Osteoblast (primary cell): ENCODE results near the gene REXO1. TPM values are rescaled to one million over a fixed set of nuclear protein-coding genes. Genes with fewer than 3 reads are reported as not detected.

ENCODE experiments used
- DNase-seq: peaks from one replicate; pipeline ENCODE4 v3.0.0; 2011; ENCODE audit warnings: low spot score, mixed read lengths; ENCODE audit not compliant: insufficient read length; ENCODE audit errors: missing footprints
- H2AFZ ChIP-seq: 2 replicates; pipeline ENCODE4 v1.6.0; 2011; ENCODE audit warnings: mild to moderate bottlenecking, low read length
- H3K27ac ChIP-seq: 2 replicates; pipeline ENCODE4 v1.5.1; 2011; ENCODE audit warnings: mild to moderate bottlenecking, low read depth, low read length, moderate library complexity
- H3K27me3 ChIP-seq: 2 replicates; pipeline ENCODE4 v1.6.0; 2012; ENCODE audit warnings: mild to moderate bottlenecking, control low read depth, inconsistent platforms, low read length, moderate library complexity; ENCODE audit not compliant: insufficient read depth
- H3K36me3 ChIP-seq: 2 replicates; pipeline ENCODE4 v1.5.1; 2011; ENCODE audit warnings: mild to moderate bottlenecking, low read length, control low read depth, moderate library complexity; ENCODE audit not compliant: insufficient read depth
- H3K4me1 ChIP-seq: 2 replicates; pipeline ENCODE4 v1.5.1; 2011; ENCODE audit warnings: mild to moderate bottlenecking, low read length, control low read depth, moderate library complexity; ENCODE audit not compliant: insufficient read depth
- H3K4me2 ChIP-seq: 2 replicates; pipeline ENCODE4 v1.6.0; 2011; ENCODE audit warnings: mild to moderate bottlenecking, low read length; ENCODE audit not compliant: insufficient read depth
- H3K4me3 ChIP-seq: fragments of 200-600 bp; sonication (generic); 3 replicates; pipeline ENCODE4 v1.5.1; 2012; ENCODE audit warnings: mild to moderate bottlenecking, low read length, inconsistent platforms; ENCODE audit not compliant: insufficient read depth
- H3K79me2 ChIP-seq: 2 replicates; pipeline ENCODE4 v1.6.0; 2012; ENCODE audit warnings: mild to moderate bottlenecking, low read length, control low read depth, inconsistent platforms; ENCODE audit not compliant: insufficient read depth
- H3K9me3 ChIP-seq: 2 replicates; pipeline ENCODE4 v1.5.1; 2011; ENCODE audit warnings: low read depth, low read length, control low read depth
- H4K20me1 ChIP-seq: 2 replicates; pipeline ENCODE4 v1.6.0; 2012; ENCODE audit warnings: mild to moderate bottlenecking, low read length, control low read depth; ENCODE audit not compliant: insufficient read depth
- total RNA-seq: library from RNA; depleted of rRNA; stranded (reverse); fragments of >200 nt; gene quantifications from 2 replicates; pipeline ENCODE4 v1.2.3, GENCODE V29; 2012
- TF ChIP-seq, protein P1 (sequence below): IDR thresholded peaks from 2 replicates; pipeline ENCODE4 v1.5.1; 2011; ENCODE audit warnings: mild to moderate bottlenecking, low read depth, low read length, moderate library complexity; ENCODE audit errors: extremely low read depth

The REXO1 gene
- total RNA-seq, 1 donor: 9.4 TPM

DNA sequence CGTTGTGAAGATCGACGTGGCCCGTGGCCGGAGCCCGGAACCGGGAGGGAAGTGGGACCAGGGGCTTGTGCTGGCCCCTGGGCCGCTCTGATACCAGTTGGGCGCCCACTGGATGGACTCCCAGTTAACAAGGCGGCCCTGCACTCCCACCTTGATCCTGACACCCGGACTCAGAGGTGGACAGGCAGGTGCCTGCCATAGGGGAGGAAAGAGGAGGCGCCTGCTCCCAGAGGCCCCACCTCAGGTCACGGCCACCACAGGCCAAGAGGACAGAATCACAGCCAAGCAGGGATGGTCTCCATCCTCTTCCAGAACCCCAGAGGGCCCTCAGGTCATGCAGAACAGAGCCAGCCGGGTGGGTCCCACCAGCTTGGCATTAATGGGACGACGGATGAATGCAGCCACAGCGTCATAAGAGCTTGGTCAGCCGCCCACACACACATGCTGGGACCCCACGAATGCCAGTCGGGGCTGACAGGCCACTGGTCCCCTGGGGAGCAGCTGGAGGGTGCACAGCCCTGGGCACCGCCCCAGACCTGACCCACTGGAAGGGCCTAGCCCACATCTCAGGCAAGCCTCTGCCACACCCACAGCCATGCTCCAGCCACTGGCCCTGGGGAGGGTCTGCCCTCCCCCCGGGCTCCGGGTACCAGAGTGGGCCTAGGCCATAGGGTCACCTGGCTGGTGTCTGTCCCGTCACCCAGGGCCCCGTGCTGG, 24.7 kb upstream of the REXO1 start:
- H3K9me3 ChIP-seq: no peaks in the 10 kb centered on the region
- H3K27me3 ChIP-seq: no peaks in the 10 kb centered on the region
- H3K4me2 ChIP-seq: no peak overlapping the region
- H2AFZ ChIP-seq: no peak overlapping the region
- DNase-seq: peak; percentile 34
- no peak overlapping the region for H3K4me3 ChIP-seq
- H3K36me3 ChIP-seq: peaks cover 14% of the 10 kb centered on the region
- H4K20me1 ChIP-seq: peaks cover 24% of the 10 kb centered on the region
- TF ChIP-seq, protein P1, sequence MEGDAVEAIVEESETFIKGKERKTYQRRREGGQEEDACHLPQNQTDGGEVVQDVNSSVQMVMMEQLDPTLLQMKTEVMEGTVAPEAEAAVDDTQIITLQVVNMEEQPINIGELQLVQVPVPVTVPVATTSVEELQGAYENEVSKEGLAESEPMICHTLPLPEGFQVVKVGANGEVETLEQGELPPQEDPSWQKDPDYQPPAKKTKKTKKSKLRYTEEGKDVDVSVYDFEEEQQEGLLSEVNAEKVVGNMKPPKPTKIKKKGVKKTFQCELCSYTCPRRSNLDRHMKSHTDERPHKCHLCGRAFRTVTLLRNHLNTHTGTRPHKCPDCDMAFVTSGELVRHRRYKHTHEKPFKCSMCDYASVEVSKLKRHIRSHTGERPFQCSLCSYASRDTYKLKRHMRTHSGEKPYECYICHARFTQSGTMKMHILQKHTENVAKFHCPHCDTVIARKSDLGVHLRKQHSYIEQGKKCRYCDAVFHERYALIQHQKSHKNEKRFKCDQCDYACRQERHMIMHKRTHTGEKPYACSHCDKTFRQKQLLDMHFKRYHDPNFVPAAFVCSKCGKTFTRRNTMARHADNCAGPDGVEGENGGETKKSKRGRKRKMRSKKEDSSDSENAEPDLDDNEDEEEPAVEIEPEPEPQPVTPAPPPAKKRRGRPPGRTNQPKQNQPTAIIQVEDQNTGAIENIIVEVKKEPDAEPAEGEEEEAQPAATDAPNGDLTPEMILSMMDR: no peak
- peaks cover 21% of the 10 kb centered on the region for H3K4me1 ChIP-seq
- H3K27ac ChIP-seq: no peak overlapping the region
- H3K79me2 ChIP-seq: peaks cover 62% of the 10 kb centered on the region

DNA sequence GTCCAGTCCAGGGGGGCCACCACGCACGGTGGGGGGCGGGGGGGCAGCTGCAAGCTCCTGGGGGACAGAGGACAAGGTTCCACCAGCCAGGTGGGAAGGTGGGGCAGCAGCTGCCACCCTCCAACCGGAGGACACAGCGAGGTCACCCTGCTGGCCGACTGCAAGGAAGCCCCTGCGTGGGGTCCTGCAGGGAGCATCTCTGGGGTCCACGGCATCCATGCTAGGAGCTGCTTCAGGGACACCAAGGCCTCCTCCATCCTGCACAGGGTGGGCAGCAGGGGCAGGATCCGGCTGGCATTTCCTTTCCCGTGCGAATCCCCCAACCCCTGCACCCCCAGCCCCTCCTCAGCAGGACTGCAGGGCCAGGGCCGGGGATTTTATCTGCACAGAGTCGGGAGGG, 23.3 kb upstream of the REXO1 start:
- peaks cover 14% of the 10 kb centered on the region for H3K36me3 ChIP-seq
- H2AFZ ChIP-seq: no peak overlapping the region
- H3K27ac ChIP-seq: no peak overlapping the region
- no peak for DNase-seq
- H3K79me2 ChIP-seq: peaks cover 62% of the 10 kb centered on the region
- H3K4me1 ChIP-seq: peaks cover 21% of the 10 kb centered on the region
- H4K20me1 ChIP-seq: peaks cover 24% of the 10 kb centered on the region
- H3K27me3 ChIP-seq: no peaks in the 10 kb centered on the region
- no peak overlapping the region for H3K4me3 ChIP-seq
- H3K4me2 ChIP-seq: no peak overlapping the region
- no peaks in the 10 kb centered on the region for H3K9me3 ChIP-seq
- TF ChIP-seq, protein P1: no peak

DNA sequence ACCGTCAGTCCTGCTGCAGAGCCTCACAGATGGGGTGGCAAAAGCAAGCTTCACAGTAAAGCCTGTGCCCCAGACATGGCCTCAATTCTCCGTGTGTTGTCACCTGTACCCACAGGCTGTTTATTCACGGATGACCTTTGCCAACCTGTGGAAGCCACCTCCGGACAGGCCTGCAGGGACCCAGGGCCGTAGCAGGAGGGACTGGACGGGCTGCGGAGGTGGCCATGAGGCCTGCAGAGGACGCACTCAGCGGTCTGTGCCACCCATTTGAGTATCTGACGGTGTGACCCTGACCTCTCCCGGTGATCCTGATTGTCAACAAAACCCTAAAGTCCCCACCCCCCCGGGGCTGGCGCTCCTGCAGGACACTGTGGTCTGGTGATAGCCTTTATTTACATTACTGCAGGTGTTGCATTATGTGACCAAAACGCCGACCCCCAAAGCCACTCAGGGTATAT, 22.9 kb upstream of the REXO1 start:
- Histone ChIP-seq H3K4me2 (no peak overlapping the region), H3K27ac (no peak overlapping the region), H3K27me3 (no peaks in the 10 kb centered on the region), H2AFZ (no peak overlapping the region), H3K4me3 (no peak overlapping the region), H3K4me1 (peaks cover 16% of the 10 kb centered on the region), H3K9me3 (no peaks in the 10 kb centered on the region), H4K20me1 (peaks cover 24% of the 10 kb centered on the region), H3K36me3 (peaks cover 14% of the 10 kb centered on the region), H3K79me2 (peaks cover 57% of the 10 kb centered on the region)
- TF ChIP-seq, protein P1: no peak
- DNase-seq: peak; percentile 61

DNA sequence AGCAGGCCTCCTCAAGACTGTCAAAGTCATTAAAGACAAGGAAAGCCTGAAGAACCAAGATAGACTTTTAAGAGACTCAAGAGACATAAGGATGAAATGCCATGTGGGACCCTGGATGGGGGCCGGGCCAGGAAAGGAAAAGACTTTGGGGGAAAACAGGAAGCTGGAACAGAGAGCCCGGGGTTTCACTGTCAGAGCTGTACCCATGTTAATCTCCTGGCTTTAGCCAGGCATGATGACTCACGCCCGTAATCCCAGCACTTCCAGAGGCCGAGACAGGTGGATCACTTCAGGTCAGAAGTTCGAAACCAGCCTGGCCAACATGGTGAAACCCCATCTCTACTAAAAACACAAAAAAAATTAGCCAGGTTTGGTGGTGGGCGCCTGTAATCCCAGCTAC, 20.7 kb upstream of the REXO1 start:
- Histone ChIP-seq H3K4me1 (peaks cover 5% of the 10 kb centered on the region), H3K27ac (no peak overlapping the region), H3K79me2 (peaks cover 44% of the 10 kb centered on the region), H3K36me3 (peaks cover 14% of the 10 kb centered on the region), H3K27me3 (no peaks in the 10 kb centered on the region), H4K20me1 (peaks cover 13% of the 10 kb centered on the region), H2AFZ (no peak overlapping the region), H3K4me3 (no peak overlapping the region), H3K9me3 (no peaks in the 10 kb centered on the region), H3K4me2 (no peak overlapping the region)
- DNase-seq: peak; percentile 52
- TF ChIP-seq, protein P1: no peak
